Psoas muscle (tissue), 8 donors: ENCODE measurements around the gene SLC4A1AP. TPM values are rescaled to one million over a fixed set of nuclear protein-coding genes. Genes with fewer than 3 reads are reported as not detected.

Experiments
- ATAC-seq, 4 donors: fragments of 200-7000 bp; cut with Tn5 transposase; one replicate each; pipeline ENCODE4 v1.9.1; 2020; ENCODE audit warnings: moderate library complexity in 3 of 4, mild to moderate bottlenecking in 2 of 4
- DNase-seq, 2 donors: peaks; one replicate each; pipeline ENCODE4 v3.0.0-alpha.2; 2020
- H3K27ac ChIP-seq: fragments of 200-600 bp; one replicate; pipeline ENCODE4 v1.8.0; 2022
- H3K27me3 ChIP-seq, 3 donors: fragments of 200-600 bp in 1 of 3; one replicate each; pipeline versions ENCODE4 v1.6.1 to v1.8.0; 2013 to 2022; ENCODE audit warnings: low read length in 2 of 3, mild to moderate bottlenecking in 2 of 3, moderate library complexity in 1 of 3; ENCODE audit not compliant: insufficient read depth in 3 of 3
- H3K36me3 ChIP-seq, 2 donors: fragments of 200-600 bp in 1 of 2; one replicate each; pipeline versions ENCODE4 v1.6.1 to v1.8.0; 2013 to 2022; ENCODE audit warnings: low read depth in 1 of 2, mild to moderate bottlenecking in 1 of 2, moderate library complexity in 1 of 2; ENCODE audit not compliant: insufficient read depth in 1 of 2
- H3K4me1 ChIP-seq: fragments of 200-600 bp; one replicate; pipeline ENCODE4 v1.8.0; 2022
- H3K4me3 ChIP-seq: fragments of 200-600 bp; one replicate; pipeline ENCODE4 v1.8.0; 2022; ENCODE audit warnings: mild to moderate bottlenecking
- H3K9me3 ChIP-seq: fragments of 200-600 bp; one replicate; pipeline ENCODE4 v1.8.0; 2022
- WGBS, 3 donors: extraction: QIAGEN DNeasy Blood & Tissue Kit; methylation state at CpG; one replicate each; pipeline versions ENCODE4 v1.1.6 to v1.1.7; 2013; 5-methylcytosine and 5-hydroxymethylcytosine counted together
- intact Hi-C, 2 donors: fragments of 100-400 bp; cut with DNase I; formaldehyde crosslinking; loops; one replicate each; pipeline versions ENCODE4 v1.11.0 to v1.14.2; 2022
- polyA plus RNA-seq, 3 donors: library from polyadenylated mRNA; stranded (reverse); fragments of 200-250 nt; gene quantifications; one replicate each; pipeline ENCODE4 v1.2.3, GENCODE V29; 2013
- total RNA-seq, 4 donors: library from RNA; stranded (reverse); fragmentation: NEBNext Ultra II Directional in 2 of 4; extraction: Animal tissue kit (Norgen Biotek cat#: 25700) in 2 of 4; gene quantifications; one replicate each; pipeline versions ENCODE4 v1.2.1 to v1.2.4, GENCODE V29; 2021 to 2023
- TF ChIP-seq, protein P1 (sequence below): fragments of 200-600 bp; IDR thresholded peaks from one replicate; pipeline ENCODE4 v1.8.0; 2022; ENCODE audit warnings: antibody characterized with exemption
- donor health status: healthy with polysubstance abuse.
- donor health status: DM: no; HTN: no; CAD: no; lungs with moderate emphysema.
- donor health status: Bipolar disorder and iron deficiency.
- donor health status: healthy.
- donor health status: DM: yes; HTN: yes; CAD: no.
- donor health status: DM: no; HTN: no; CAD: no.
- donor health status: DM: no; HTN: no; CAD: no.
- donor health status: DM: yes; HTN: yes; CAD: no.

SLC4A1AP gene
- total and polyA plus RNA-seq, 7 donors, result 20.5 to 44.8 (median 26.7) TPM

DNA sequence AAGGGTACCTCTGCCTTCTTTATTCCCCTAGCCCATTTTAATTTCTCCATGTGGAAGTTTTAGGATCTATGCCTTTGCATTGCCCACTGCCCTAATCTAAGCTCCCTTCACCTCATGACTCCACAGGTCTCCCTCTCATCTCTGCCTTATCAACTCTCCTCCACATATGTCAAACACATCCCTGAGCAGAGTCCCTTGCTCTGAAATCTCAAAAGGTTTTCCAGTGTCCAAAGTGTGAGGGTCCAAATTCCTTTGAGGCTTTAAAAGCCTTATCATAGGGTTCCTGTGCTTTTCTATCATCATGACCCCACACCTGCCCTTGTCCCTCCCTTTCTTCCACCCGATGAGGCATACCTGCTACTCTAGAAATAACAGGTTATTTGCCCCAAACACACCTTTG, 38.6 kb downstream of the SLC4A1AP start:
- Histone ChIP-seq H3K27ac (peak overlapping the region; percentile 83), H3K27me3 (no peaks in the 10 kb centered on the region), H3K36me3 (peaks cover 0 to 5% of the 10 kb centered on the region in 2 donors), H3K9me3 (no peaks in the 10 kb centered on the region), H3K4me3 (no peak overlapping the region), H3K4me1 (peaks cover 46% of the 10 kb centered on the region)
- ATAC-seq (no peak), DNase-seq (no peak)
- TF ChIP-seq, protein P1, sequence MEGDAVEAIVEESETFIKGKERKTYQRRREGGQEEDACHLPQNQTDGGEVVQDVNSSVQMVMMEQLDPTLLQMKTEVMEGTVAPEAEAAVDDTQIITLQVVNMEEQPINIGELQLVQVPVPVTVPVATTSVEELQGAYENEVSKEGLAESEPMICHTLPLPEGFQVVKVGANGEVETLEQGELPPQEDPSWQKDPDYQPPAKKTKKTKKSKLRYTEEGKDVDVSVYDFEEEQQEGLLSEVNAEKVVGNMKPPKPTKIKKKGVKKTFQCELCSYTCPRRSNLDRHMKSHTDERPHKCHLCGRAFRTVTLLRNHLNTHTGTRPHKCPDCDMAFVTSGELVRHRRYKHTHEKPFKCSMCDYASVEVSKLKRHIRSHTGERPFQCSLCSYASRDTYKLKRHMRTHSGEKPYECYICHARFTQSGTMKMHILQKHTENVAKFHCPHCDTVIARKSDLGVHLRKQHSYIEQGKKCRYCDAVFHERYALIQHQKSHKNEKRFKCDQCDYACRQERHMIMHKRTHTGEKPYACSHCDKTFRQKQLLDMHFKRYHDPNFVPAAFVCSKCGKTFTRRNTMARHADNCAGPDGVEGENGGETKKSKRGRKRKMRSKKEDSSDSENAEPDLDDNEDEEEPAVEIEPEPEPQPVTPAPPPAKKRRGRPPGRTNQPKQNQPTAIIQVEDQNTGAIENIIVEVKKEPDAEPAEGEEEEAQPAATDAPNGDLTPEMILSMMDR, result no peak
- intact Hi-C loops, result loop anchor here in 1 of 2 donors (5.0 to 10.0 kb wide), 2 partner anchors 692 to 750 kb away; partner anchors contain the start of gene FOSL2
- WGBS, 3 donors, result 74 to 90% (median 79%) methylated on average over 1 of the region's 1 CpG

DNA sequence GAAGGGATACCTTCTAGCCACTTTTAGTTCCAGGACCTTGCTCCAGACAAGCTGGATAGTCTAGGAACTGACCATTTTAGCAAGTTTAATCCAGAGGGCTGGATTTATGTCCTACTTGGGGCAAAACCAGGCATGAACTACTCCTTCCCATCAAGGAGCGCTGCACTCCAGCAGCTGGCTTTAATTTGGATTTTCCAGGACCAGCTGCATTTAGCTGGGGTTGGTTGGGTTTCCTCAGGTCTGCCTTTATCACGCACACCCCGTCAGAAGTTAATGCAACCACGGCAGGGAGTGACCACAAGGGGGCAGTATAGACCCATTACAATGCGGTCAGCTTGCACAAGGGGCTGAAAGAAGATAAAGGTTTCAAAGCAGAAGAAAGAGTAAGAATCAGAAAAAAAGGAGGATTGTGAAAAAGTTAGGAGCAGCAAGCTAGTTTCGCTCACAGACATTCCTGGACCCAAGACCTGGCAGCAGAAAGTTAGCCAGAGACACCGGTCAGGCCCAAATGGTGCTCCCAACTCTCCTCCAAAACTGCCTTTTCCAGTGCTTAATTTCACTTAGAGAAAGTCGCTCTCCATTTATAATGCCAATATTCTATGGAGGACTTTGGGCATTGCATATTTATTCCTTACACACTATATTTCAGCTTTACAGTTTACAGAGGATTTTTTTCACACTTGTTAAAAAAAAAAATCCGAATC, 40.1 kb downstream of the SLC4A1AP start:
- peak; percentile 82 to 88 for DNase-seq
- no peaks in the 10 kb centered on the region for H3K36me3 ChIP-seq
- intact Hi-C loops, result loop anchor here (1.0 to 10.0 kb wide), 3 partner anchors 691 to 749 kb away; partner anchors contain the start of gene FOSL2 (in 1 of the 2)
- H3K9me3 ChIP-seq, result no peaks in the 10 kb centered on the region
- peak; percentile 43 to 54 (median 48) for ATAC-seq
- WGBS, 3 donors, result 21 to 28% (median 23%) methylated on average over 9 of the region's 9 CpGs
- no peak overlapping the region for H3K4me3 ChIP-seq
- TF ChIP-seq, protein P1, result peak; percentile 93
- peaks cover 48% of the 10 kb centered on the region for H3K4me1 ChIP-seq
- peak overlapping the region; percentile 90 for H3K27ac ChIP-seq
- no peaks in the 10 kb centered on the region for H3K27me3 ChIP-seq

DNA sequence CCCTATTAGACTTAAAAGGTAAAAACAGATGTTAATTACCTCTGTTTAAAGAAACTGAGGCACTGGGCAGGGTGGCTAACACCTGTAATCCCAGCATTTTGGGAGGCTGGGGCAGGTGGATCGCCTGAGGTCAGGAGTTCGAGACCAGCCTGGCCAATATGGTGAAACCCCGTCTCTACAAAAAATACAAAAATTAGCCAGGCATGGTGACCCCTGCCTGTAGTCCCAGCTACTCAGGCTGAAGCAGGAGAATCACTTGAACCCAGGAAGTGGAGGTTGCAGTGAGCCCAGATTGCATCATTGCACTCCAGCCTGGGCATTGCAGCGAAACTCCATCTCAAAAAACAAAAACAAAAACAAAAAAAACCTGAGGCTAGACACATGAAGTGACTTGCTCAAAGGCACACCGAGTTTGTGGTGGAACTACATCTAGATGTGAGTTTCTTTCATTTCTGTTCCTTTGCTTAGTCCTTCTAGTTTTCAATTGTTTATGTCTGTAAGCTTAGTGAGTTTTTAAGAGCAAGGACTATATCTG, 40.7 kb downstream of the SLC4A1AP start:
- Histone ChIP-seq H3K27ac (peak overlapping the region; percentile 90), H3K4me1 (peaks cover 48% of the 10 kb centered on the region)

DNA sequence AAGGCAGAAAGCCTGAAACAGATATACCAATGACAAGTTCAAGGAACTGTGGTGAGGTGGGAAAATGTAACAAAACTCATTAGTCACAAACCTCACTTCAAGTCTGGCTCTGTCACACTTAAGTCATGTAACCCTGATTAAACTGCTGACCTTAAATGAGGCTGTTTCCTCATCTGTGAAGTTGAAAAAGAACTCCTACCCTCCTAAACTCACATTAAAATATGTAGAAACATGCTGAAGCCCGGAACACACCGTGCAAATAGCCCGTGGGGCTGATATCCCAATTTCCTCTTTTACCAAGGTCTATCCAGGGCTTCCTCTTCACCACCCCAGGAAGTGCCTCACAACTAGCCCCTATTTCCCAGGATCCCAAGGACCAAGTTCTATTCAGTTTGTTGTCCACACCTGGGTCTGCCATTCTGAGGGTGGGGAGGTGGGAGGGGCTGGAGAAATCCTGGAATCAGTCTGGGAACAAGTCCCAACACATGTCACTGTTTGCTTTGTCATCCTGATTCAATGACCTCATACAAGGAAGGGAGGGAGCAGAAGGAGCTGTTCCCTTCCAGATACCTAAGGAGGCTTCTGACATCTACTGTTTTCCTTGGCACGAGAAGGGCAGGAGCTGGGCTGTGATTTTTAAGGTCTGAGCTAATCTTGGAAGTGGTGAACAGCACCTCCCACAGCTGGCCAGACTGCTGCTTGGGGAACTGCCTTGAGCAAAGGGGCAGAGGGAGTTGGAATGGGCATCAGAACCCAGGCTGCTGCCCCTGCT, 42.3 kb downstream of the SLC4A1AP start:
- peaks cover 48% of the 10 kb centered on the region for H3K4me1 ChIP-seq
- TF ChIP-seq, protein P1, result no peak
- DNase-seq, result peak; percentile 64 to 79
- peak; percentile 78 to 82 (median 80) for ATAC-seq
- intact Hi-C loops, result loop anchor here (5.0 to 10.0 kb wide), 2 partner anchors 689 to 691 kb away; partner anchors contain the start of gene FOSL2 (in 1 of the 2)
- WGBS, 3 donors, result 10 to 27% (median 17%) methylated on average over 4 of the region's 4 CpGs
- peak overlapping the region; percentile 90 for H3K27ac ChIP-seq
- no peak overlapping the region for H3K4me3 ChIP-seq
- H3K9me3 ChIP-seq, result no peaks in the 10 kb centered on the region
- no peaks in the 10 kb centered on the region for H3K36me3 ChIP-seq
- H3K27me3 ChIP-seq, result no peaks in the 10 kb centered on the region

More for the DNA sequence above, 40.7 kb downstream of the SLC4A1AP start:
- no peak for DNase-seq
- H3K4me3 ChIP-seq, result no peak overlapping the region
- no peaks in the 10 kb centered on the region for H3K36me3 ChIP-seq
- 92 to 99% (median 93%) methylated on average over 5 of the region's 5 CpGs for WGBS, 3 donors
- no peaks in the 10 kb centered on the region for H3K9me3 ChIP-seq
- ATAC-seq, result no peak
- TF ChIP-seq, protein P1, result no peak
- intact Hi-C loops, result loop anchor here in 1 of 2 donors (5.0 to 10.0 kb wide), 2 partner anchors 690 to 748 kb away; partner anchors contain the start of gene FOSL2
- H3K27me3 ChIP-seq, result no peaks in the 10 kb centered on the region
